Brain microvascular endothelial cell (primary cell): Measurements from ENCODE around the gene XPO5.

Source experiments
- DNase-seq: peaks from one replicate; pipeline ENCODE4 v3.0.0-alpha.2; 2020
- H3K27ac ChIP-seq: fragments of 250-450 bp; sonication (Bioruptor Pico); 2 replicates; pipeline ENCODE4 v1.5.1; 2020; ENCODE audit warnings: mild to moderate bottlenecking, moderate library complexity
- H3K27me3 ChIP-seq: fragments of 250-450 bp; sonication (Bioruptor Pico); replicated peaks from 2 replicates; pipeline ENCODE4 v1.5.1; 2020; ENCODE audit warnings: mild to moderate bottlenecking
- H3K36me3 ChIP-seq: fragments of 250-450 bp; sonication (Bioruptor Pico); replicated peaks from 2 replicates; pipeline ENCODE4 v1.5.1; 2020; ENCODE audit warnings: mild to moderate bottlenecking
- H3K4me3 ChIP-seq: 2 replicates; pipeline ENCODE4 v1.5.1; 2011; ENCODE audit warnings: low read depth, mild to moderate bottlenecking, control low read depth, low read length, moderate library complexity
- CTCF ChIP-seq: IDR thresholded peaks from 2 replicates; pipeline ENCODE4 v1.5.1; 2011; ENCODE audit warnings: low read depth, mild to moderate bottlenecking, moderate library complexity, low read length, control low read depth, inconsistent platforms; ENCODE audit errors: missing control alignments
- in situ Hi-C: cut with HindIII; loops from 2 replicates; pipeline ENCODE4 v1.10.0; 2017; ENCODE audit warnings: low sequenced_read_pairs, low pct_ligation_motif_present

The XPO5 gene

GRCh38 chr6:43506171-43506570 lies 69.7 kb downstream of the XPO5 start:
- in situ Hi-C loops = no loop called here
- Histone ChIP-seq H3K27ac (no peak overlapping the region), H3K4me3 (no peak overlapping the region), H3K27me3 (no peaks in the 10 kb centered on the region), H3K36me3 (peaks cover 22% of the 10 kb centered on the region)
- no peak for DNase-seq
- TF ChIP-seq CTCF = no peak

DNA sequence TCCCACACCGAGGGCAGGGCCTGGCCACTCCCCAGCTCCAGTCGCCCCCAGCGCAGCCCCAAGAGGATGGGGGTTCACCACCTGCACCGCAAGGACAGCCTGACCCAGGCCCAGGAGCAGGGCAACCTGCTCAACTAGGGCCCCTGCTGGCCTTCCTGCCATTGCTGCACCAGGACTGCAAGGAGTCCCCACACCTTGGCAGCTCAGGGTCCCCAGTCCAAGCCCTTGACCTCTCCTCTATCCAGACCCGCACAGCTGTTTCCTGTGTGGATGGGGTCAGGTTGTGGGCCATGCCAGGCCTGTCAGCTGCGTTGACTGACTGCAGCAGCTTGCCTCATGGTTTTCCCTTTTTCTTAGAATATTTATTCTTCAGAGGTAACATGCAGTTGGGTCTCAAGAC lies 70.1 kb downstream of the XPO5 start:
- TF ChIP-seq CTCF = no peak
- Histone ChIP-seq H3K4me3 (no peak overlapping the region), H3K36me3 (peaks cover 20% of the 10 kb centered on the region), H3K27me3 (no peaks in the 10 kb centered on the region), H3K27ac (no peak overlapping the region)
- DNase-seq = no peak
- in situ Hi-C loops = no loop called here

DNA sequence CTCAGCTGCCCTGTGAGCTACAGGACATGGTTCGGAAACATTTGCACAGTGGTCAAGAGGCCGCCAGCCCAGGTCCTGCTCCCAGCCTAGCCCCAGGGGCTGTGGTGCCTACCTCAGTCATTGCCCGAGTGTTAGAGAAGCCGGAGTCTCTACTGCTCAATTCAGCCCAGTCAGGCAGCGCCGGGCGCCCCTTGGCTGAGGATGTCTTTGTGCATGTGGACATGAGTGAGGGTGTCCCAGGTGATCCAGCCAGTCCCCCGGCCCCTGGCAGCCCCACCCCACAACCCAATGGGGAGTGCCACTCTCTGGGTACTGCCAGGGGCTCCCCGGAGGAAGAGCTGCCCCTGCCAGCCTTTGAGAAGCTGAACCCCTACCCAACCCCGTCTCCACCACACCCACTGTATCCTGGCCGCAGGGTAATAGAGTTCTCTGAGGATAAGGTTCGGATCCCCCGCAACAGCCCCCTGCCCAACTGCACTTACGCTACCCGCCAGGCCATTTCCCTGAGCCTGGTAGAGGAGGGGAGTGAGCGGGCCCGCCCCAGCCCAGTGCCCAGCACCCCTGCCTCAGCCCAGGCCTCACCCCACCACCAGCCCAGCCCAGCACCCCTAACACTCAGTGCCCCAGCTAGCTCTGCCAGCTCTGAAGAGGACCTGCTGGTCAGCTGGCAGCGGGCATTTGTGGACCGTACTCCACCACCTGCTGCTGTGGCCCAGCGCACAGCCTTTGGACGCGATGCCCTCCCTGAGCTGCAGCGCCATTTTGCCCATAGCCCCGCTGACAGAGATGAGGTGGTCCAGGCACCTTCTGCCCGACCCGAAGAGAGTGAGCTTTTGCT lies 70.9 kb downstream of the XPO5 start:
- Histone ChIP-seq H3K27me3 (no peaks in the 10 kb centered on the region), H3K36me3 (peaks cover 27% of the 10 kb centered on the region), H3K27ac (no peak overlapping the region), H3K4me3 (no peak overlapping the region)
- no peak for DNase-seq
- no peak for TF ChIP-seq CTCF
- in situ Hi-C loops = no loop called here

DNA sequence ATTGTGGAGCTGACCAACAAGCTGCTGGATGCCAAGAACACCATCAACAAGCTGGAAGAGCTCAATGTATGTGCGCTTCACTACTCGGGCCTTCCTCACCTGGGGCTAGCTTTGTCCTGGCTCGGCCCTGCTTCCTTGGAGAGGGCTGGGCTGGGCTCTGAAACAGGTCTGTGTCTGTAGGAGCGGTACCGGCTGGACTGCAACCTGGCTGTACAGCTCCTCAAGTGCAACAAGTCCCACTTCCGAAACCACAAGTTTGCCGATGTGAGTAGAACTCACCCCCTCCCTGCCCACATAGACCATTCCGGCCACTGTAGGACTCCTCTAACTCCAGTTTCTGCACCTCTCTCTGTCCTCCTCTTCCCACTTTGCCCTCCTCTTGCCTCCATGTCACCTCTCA lies 72.4 kb downstream of the XPO5 start:
- no peak overlapping the region for H3K27ac ChIP-seq
- no peak overlapping the region for H3K4me3 ChIP-seq
- no peaks in the 10 kb centered on the region for H3K27me3 ChIP-seq
- peaks cover 40% of the 10 kb centered on the region for H3K36me3 ChIP-seq
- no peak for DNase-seq
- in situ Hi-C loops = no loop called here
- no peak for TF ChIP-seq CTCF

GRCh38 chr6:43502666-43503065 lies 73.2 kb downstream of the XPO5 start:
- no peak overlapping the region for H3K27ac ChIP-seq
- peaks cover 45% of the 10 kb centered on the region for H3K36me3 ChIP-seq
- DNase-seq = no peak
- in situ Hi-C loops = no loop called here
- H3K4me3 ChIP-seq = no peak overlapping the region
- no peaks in the 10 kb centered on the region for H3K27me3 ChIP-seq
- no peak for TF ChIP-seq CTCF

- in situ Hi-C loops = no loop called here
Observed at GRCh38 chr6:43500921-43501320, 74.9 kb downstream of the XPO5 start.

More at GRCh38 chr6:43500921-43501320, 74.9 kb downstream of the XPO5 start:
- peaks cover 45% of the 10 kb centered on the region for H3K36me3 ChIP-seq
- DNase-seq = no peak
- H3K4me3 ChIP-seq = no peak overlapping the region
- TF ChIP-seq CTCF = no peak
- no peak overlapping the region for H3K27ac ChIP-seq
- no peaks in the 10 kb centered on the region for H3K27me3 ChIP-seq
